Prostate gland (tissue), 2 donors: ENCODE measurements around the gene ADAMTS17. TPM values are rescaled to one million over a fixed set of nuclear protein-coding genes. Genes with fewer than 3 reads are reported as not detected.
A peak's percentile ranks its signal among the peaks of the same experiment; 100 is the strongest.

Experiments
- DNase-seq: peaks from one replicate; pipeline ENCODE4 v3.0.0-alpha.2; 2019; ENCODE audit warnings: low spot score
- H3K27ac ChIP-seq, 2 donors: fragments of 200-600 bp; sonication (generic); 2 replicates each; pipeline ENCODE4 v1.5.1; 2017 to 2019
- H3K27me3 ChIP-seq: fragments of 200-600 bp; sonication (generic); replicated peaks from 2 replicates; pipeline ENCODE4 v1.5.1; 2019; ENCODE audit not compliant: insufficient read depth
- H3K36me3 ChIP-seq, 2 donors: fragments of 200-600 bp; sonication (generic); 1 replicate in 1 of 2; 2 replicates in 1 of 2; pipeline versions ENCODE4 v1.5.1 to v1.8.1; 2017 to 2019
- H3K4me1 ChIP-seq: fragments of 200-600 bp; sonication (generic); replicated peaks from 2 replicates; pipeline ENCODE4 v1.5.1; 2019
- H3K4me3 ChIP-seq, 2 donors: fragments of 200-600 bp; sonication (generic); 2 replicates each; pipeline ENCODE4 v1.5.1; 2017 to 2019
- H3K9me3 ChIP-seq: fragments of 200-600 bp; sonication (generic); 2 replicates; pipeline ENCODE4 v1.5.1; 2017
- POLR2A ChIP-seq: fragments of 450-650 bp; IDR thresholded peaks from one replicate; pipeline ENCODE4 v1.6.1; 2016; ENCODE audit warnings: antibody characterized with exemption, mild to moderate bottlenecking
- POLR2AphosphoS5 ChIP-seq: sonication (generic); formaldehyde crosslinking; IDR thresholded peaks from one replicate; pipeline ENCODE4 v1.6.1; 2017; ENCODE audit warnings: antibody characterized with exemption
- WGBS: methylation state at CpG from one replicate; pipeline ENCODE4 v1.1.5; 2018; 5-methylcytosine and 5-hydroxymethylcytosine counted together
- intact Hi-C: fragments of 100-400 bp; cut with DNase I; formaldehyde crosslinking; loops from one replicate; pipeline ENCODE4 v1.14.2; 2022
- total RNA-seq, 2 donors: library from RNA; depleted of rRNA; stranded (reverse); fragments of >200 nt; gene quantifications; one replicate each; pipeline ENCODE4 v1.1.0, GENCODE V29; 2016
- TF ChIP-seq, protein P1 (sequence below), 4 experiments: fragments of 200-600 bp in 2 of 4; fragments of 450-650 bp in 2 of 4; sonication (generic) in 2 of 4; IDR thresholded peaks; 1 replicate in 3 of 4; 2 replicates in 1 of 4; pipeline ENCODE4 v1.5.1; 2016 to 2019; ENCODE audit warnings: antibody characterized with exemption in 4 of 4, mild to moderate bottlenecking in 2 of 4, moderate library complexity in 2 of 4

Gene ADAMTS17
- total RNA-seq, 2 donors from 2014 or later = 2.7 to 5.6 TPM

DNA sequence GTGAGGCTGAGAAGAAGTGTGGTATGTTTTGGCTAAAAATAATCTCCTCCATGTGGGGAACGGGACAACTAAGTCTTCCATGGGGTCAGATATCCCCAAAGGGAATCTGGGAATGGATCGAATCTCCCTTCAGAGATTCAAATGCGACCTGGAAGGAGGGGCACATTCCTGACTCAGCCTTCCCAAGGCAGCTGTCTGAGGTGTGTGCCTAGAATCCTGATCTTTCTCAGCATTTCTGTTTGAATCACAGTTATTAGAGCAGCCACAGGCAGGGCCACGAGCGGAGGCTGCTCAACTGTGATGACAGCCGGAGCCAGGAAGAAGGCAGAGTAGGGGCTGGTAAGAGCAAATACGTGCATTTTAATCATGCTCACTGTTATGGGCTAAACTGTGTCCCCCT is 135.1 kb downstream of the ADAMTS17 start:
- Histone ChIP-seq H3K4me1 (no peaks in the 10 kb centered on the region), H3K27ac (no peak overlapping the region), H3K4me3 (no peak overlapping the region), H3K27me3 (no peaks in the 10 kb centered on the region), H3K9me3 (no peaks in the 10 kb centered on the region), H3K36me3 (no peaks in the 10 kb centered on the region)
- intact Hi-C loops = no loop called here
- TF ChIP-seq POLR2AphosphoS5 = no peak
- TF ChIP-seq, protein P1, sequence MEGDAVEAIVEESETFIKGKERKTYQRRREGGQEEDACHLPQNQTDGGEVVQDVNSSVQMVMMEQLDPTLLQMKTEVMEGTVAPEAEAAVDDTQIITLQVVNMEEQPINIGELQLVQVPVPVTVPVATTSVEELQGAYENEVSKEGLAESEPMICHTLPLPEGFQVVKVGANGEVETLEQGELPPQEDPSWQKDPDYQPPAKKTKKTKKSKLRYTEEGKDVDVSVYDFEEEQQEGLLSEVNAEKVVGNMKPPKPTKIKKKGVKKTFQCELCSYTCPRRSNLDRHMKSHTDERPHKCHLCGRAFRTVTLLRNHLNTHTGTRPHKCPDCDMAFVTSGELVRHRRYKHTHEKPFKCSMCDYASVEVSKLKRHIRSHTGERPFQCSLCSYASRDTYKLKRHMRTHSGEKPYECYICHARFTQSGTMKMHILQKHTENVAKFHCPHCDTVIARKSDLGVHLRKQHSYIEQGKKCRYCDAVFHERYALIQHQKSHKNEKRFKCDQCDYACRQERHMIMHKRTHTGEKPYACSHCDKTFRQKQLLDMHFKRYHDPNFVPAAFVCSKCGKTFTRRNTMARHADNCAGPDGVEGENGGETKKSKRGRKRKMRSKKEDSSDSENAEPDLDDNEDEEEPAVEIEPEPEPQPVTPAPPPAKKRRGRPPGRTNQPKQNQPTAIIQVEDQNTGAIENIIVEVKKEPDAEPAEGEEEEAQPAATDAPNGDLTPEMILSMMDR (IDR thresholded peaks at IDR 0.05) = no peak
- no peak for TF ChIP-seq POLR2A
- WGBS = 40% methylated on average over 7 of the region's 7 CpGs
- DNase-seq = no peak

DNA sequence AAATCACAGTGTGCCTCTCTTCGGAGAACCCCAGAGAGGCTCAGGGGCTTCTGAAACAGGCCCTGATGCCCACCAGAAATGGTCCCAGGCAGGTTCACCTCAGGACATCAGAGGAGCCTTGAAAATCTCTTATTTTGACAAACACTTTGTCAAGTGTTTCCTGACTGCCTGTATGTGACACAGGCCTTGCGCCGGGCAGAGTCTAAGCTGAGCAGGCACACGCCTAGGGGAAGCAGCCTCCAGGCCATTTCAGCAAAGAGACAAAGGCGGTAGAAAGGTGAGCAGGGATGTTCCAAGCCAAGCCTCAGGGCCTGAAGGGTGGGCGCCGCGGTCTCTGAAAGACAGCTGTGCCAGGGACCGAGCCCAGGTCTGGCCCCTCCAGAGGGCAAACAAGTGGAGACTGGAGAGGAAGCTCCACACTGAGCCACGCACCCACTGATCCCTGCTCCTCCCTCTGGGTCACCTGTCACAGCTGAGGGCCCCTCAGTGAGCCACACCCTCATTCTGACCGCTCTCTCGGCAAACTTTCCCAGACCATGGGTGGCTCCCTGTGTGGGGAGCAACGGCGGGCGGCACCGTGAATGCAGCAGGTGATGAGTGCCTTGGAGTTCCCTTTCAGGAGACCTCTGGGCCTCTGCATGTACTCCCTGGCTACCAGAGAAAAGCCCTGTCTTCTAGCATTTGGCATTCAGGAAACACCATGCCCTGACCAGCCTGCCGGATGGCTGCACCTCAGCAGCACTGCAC is 136.1 kb downstream of the ADAMTS17 start:
- H3K4me1 ChIP-seq = no peaks in the 10 kb centered on the region
- DNase-seq = no peak
- intact Hi-C loops = no loop called here
- no peak overlapping the region for H3K4me3 ChIP-seq
- WGBS = 61% methylated on average over 13 of the region's 17 CpGs
- H3K36me3 ChIP-seq = no peaks in the 10 kb centered on the region
- H3K27ac ChIP-seq = no peak overlapping the region
- no peaks in the 10 kb centered on the region for H3K9me3 ChIP-seq
- no peaks in the 10 kb centered on the region for H3K27me3 ChIP-seq
- TF ChIP-seq POLR2A (no peak), POLR2AphosphoS5 (no peak)
- TF ChIP-seq, protein P1 (IDR thresholded peaks at IDR 0.05) = no peak

DNA sequence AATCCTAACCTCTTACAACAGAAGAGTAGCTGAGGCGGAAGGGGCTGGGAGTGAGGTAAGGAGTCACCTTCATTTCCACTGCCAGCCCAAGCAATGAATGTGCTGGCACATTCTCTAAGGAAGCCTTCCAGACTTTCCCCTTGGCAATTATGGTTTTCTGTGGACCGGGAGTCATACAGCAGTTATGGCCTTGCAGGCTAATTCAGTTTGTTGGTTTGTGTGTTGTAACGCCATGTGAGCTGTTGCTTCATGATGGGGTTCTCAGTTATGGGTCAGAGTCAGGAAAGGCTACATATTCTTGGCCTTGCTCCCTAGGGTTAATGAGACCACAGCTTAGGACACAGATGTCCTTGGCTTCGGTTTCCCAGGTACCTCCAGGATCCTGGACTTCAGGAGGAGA is 137.0 kb downstream of the ADAMTS17 start:
- H3K9me3 ChIP-seq = no peaks in the 10 kb centered on the region
- no peak for TF ChIP-seq POLR2A
- TF ChIP-seq, protein P1 (IDR thresholded peaks at IDR 0.05) = no peak
- TF ChIP-seq POLR2AphosphoS5 = no peak
- H3K4me3 ChIP-seq = no peak overlapping the region
- no peak for DNase-seq
- intact Hi-C loops = no loop called here
- no peaks in the 10 kb centered on the region for H3K4me1 ChIP-seq
- WGBS = 90% methylated on average over 4 of the region's 4 CpGs
- no peaks in the 10 kb centered on the region for H3K36me3 ChIP-seq
- H3K27ac ChIP-seq = no peak overlapping the region
- no peaks in the 10 kb centered on the region for H3K27me3 ChIP-seq

DNA sequence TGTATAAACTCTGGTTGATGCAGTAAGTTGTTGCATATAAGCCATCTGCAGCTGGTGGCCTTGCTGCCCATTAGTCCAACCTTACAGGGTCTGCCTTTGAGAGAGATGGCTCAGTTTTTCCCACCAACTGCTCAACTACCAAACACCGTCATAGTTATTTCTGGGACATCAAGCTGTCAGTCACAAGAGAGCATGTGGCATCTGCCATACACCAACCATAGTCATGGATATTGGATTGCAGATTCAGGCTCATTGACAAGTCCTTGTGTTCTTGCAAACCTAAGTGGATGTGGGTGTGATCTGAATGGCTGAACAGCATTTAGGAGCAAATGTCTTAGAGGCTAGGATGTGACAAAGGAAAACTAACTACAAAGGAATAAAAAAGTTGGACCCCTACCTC is 137.6 kb downstream of the ADAMTS17 start:
- no peaks in the 10 kb centered on the region for H3K4me1 ChIP-seq
- intact Hi-C loops = no loop called here
- TF ChIP-seq POLR2A (no peak), POLR2AphosphoS5 (no peak)
- TF ChIP-seq, protein P1 (IDR thresholded peaks at IDR 0.05) = no peak
- H3K4me3 ChIP-seq = no peak overlapping the region
- no peaks in the 10 kb centered on the region for H3K36me3 ChIP-seq
- H3K27me3 ChIP-seq = no peaks in the 10 kb centered on the region
- 100% methylated on average over 1 of the region's 1 CpG for WGBS
- H3K27ac ChIP-seq = no peak overlapping the region
- DNase-seq = no peak
- H3K9me3 ChIP-seq = no peaks in the 10 kb centered on the region

DNA sequence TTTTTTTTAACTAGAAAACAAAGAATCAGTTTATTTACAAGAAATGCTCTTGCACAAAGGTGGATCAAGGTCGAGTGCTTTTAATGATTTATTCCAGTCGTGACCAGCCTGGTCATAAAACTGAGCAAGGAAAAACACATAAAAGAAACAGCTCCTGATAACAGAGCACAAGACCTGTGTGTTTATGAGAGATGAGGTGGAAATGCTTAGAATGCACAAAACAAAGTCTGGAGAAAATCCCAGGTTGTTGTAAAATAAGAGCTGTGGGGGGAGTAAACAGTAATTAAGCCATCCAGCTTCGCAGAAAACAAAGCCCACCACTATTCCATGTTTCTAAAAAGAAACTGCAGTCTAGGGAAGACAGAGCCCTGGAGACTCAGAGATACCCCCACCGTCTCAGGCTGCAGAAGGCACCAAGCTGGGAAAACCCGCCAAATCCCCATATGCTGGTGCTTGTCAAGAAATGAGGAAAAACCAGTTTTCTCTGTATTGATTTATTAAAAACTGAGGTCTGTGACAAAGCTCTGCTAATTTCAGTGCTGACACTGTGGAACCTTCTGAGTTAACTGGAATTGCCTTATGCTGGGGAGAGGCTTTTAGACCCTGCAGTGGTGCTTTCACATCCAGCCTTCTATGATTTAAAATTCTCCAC is 139.3 kb downstream of the ADAMTS17 start:
- Histone ChIP-seq H3K4me1 (no peaks in the 10 kb centered on the region), H3K27ac (no peak overlapping the region), H3K36me3 (no peaks in the 10 kb centered on the region), H3K9me3 (no peaks in the 10 kb centered on the region), H3K4me3 (no peak overlapping the region), H3K27me3 (no peaks in the 10 kb centered on the region)
- intact Hi-C loops = no loop called here
- TF ChIP-seq, protein P1 (IDR thresholded peaks at IDR 0.05) = no peak
- peak; percentile 69 for TF ChIP-seq POLR2AphosphoS5
- WGBS = 32% methylated on average over 5 of the region's 5 CpGs
- DNase-seq = no peak
